D721Med (cell line): ENCODE data around the gene WSCD1.

Experiments
- DNase-seq: peaks from one replicate; pipeline ENCODE4 v3.0.0; 2011; ENCODE audit warnings: low spot score; ENCODE audit not compliant: insufficient read length
- FAIRE-seq: peaks from 2 replicates; lab custom pipeline; 2011; peaks lifted over from hg19 to GRCh38; lab: Jason Lieb, UNC
- CTCF ChIP-seq: IDR thresholded peaks from 2 replicates; pipeline ENCODE4 v1.5.1; 2012; ENCODE audit warnings: mild to moderate bottlenecking, control low read depth; ENCODE audit not compliant: insufficient read depth; ENCODE audit errors: missing control alignments

The WSCD1 gene

GRCh38 chr17:6084311-6085161 is 14.4 kb downstream of the WSCD1 start:
- no peak for TF ChIP-seq CTCF
- no peak for DNase-seq
- no peak for FAIRE-seq

- DNase-seq, result no peak
- TF ChIP-seq CTCF, result no peak
- FAIRE-seq, result no peak
Measured at GRCh38 chr17:6085812-6086211, 15.6 kb downstream of the WSCD1 start.

- no peak for DNase-seq
- no peak for TF ChIP-seq CTCF
- no peak for FAIRE-seq
Measured at GRCh38 chr17:6086603-6087400, 16.6 kb downstream of the WSCD1 start.

- FAIRE-seq (no peak), DNase-seq (no peak)
- no peak for TF ChIP-seq CTCF
Measured at GRCh38 chr17:6088141-6088540, 18.0 kb downstream of the WSCD1 start.

GRCh38 chr17:6090253-6090652 is 20.1 kb downstream of the WSCD1 start:
- TF ChIP-seq CTCF, result no peak
- FAIRE-seq, result no peak
- DNase-seq, result no peak

- DNase-seq, result no peak
- TF ChIP-seq CTCF, result no peak
- FAIRE-seq, result no peak
Measured at GRCh38 chr17:6092182-6092902, 22.2 kb downstream of the WSCD1 start.
